Ovary (tissue), 9 donors: ENCODE measurements around the gene ABCA4. TPM values are rescaled to one million over a fixed set of nuclear protein-coding genes. Genes with fewer than 3 reads are reported as not detected.

Experiments used
- DNase-seq, 5 donors: peaks; one replicate each; pipeline ENCODE4 v3.0.0-alpha.2; 2019 to 2020
- H3K27ac ChIP-seq, 2 donors: fragments of 200-600 bp; one replicate each; pipeline versions ENCODE4 v1.5.1 to v1.8.0; 2019 to 2022
- H3K27me3 ChIP-seq: fragments of 200-600 bp; one replicate; pipeline ENCODE4 v1.8.0; 2022
- H3K36me3 ChIP-seq: fragments of 200-600 bp; sonication (generic); one replicate; pipeline ENCODE4 v1.5.1; 2019
- H3K4me1 ChIP-seq: one replicate; pipeline ENCODE4 v1.8.1; 2013; ENCODE audit warnings: mild to moderate bottlenecking, moderate library complexity; ENCODE audit not compliant: insufficient read depth
- H3K4me3 ChIP-seq: fragments of 200-600 bp; sonication (generic); one replicate; pipeline ENCODE4 v1.5.1; 2017
- H3K9me3 ChIP-seq, 2 donors: fragments of 200-600 bp in 1 of 2; sonication (generic) in 1 of 2; one replicate each; pipeline versions ENCODE4 v1.5.1 to v1.8.1; 2013 to 2019; ENCODE audit warnings: mild to moderate bottlenecking in 1 of 2, moderate library complexity in 1 of 2
- EP300 ChIP-seq: sonication (generic); formaldehyde crosslinking; IDR thresholded peaks from one replicate; pipeline ENCODE4 v1.6.1; 2017; ENCODE audit warnings: antibody characterized with exemption
- POLR2A ChIP-seq: fragments of 450-650 bp; IDR thresholded peaks from one replicate; pipeline ENCODE4 v1.6.1; 2017; ENCODE audit warnings: antibody characterized with exemption, mild to moderate bottlenecking, moderate library complexity
- WGBS, 3 donors: extraction: QIAGEN DNeasy Blood & Tissue Kit in 1 of 3; methylation state at CpG; one replicate each; pipeline versions ENCODE4 v1.1.5 to v1.1.7; 2013 to 2017; 5-methylcytosine and 5-hydroxymethylcytosine counted together
- intact Hi-C, 4 donors: fragments of 100-400 bp; cut with DNase I; formaldehyde crosslinking; loops; one replicate each; pipeline versions ENCODE4 v1.11.0 to v1.15.1; 2022 to 2023
- polyA plus RNA-seq, 2 donors: library from polyadenylated mRNA; stranded (reverse); fragments of 200-250 nt in 1 of 2; fragments of 350-450 nt in 1 of 2; fragmentation: Illumina TruSeq in 1 of 2; extraction: RNeasy Lipid Tissue Mini Kit (QIAGEN cat#74804) in 1 of 2; gene quantifications; one replicate each; pipeline ENCODE4 v1.2.3, GENCODE V29; 2013 to 2014
- total RNA-seq, 7 donors: library from RNA; depleted of rRNA in 2 of 7; stranded (reverse); fragments of >200 nt in 2 of 7; fragmentation: NEBNext Ultra II Directional in 3 of 7; extraction: Animal tissue kit (Norgen Biotek cat#: 25700) in 3 of 7; gene quantifications; one replicate each; pipeline versions ENCODE4 v1.1.0 to v1.2.4, GENCODE V29; 2016 to 2023
- TF ChIP-seq, protein P1 (sequence below), 3 donors: fragments of 450-650 bp in 2 of 3; fragments of 200-600 bp in 1 of 3; IDR thresholded peaks; one replicate each; pipeline versions ENCODE4 v1.5.1 to v1.8.0; 2016 to 2022; ENCODE audit warnings: antibody characterized with exemption in 3 of 3, mild to moderate bottlenecking in 1 of 3
- donor health status: DM: no; HTN: no; CAD: no; lungs with moderate emphysema.
- donor health status: DM: no; HTN: no; CAD: no.
- donor health status: Bipolar disorder and iron deficiency.
- donor health status: DM: yes; HTN: yes; CAD: no.
- donor health status: DM: no; HTN: no; CAD: no.
- donor health status: DM: yes; HTN: yes; CAD: no.

The ABCA4 gene
- total and polyA plus RNA-seq, 9 donors = 0.12 to 3.1 (median 0.35) TPM

- no peak for DNase-seq
- H3K27me3 ChIP-seq = no peaks in the 10 kb centered on the region
- no peak overlapping the region for H3K4me3 ChIP-seq
- H3K9me3 ChIP-seq = no peaks in the 10 kb centered on the region
- no peaks in the 10 kb centered on the region for H3K36me3 ChIP-seq
- H3K27ac ChIP-seq = no peak overlapping the region
- H3K4me1 ChIP-seq = peaks cover 6% of the 10 kb centered on the region
- intact Hi-C loops = no loop called here
- WGBS, 3 donors = 89 to 93% (median 89%) methylated on average over 5 of the region's 5 CpGs
- TF ChIP-seq POLR2A (no peak), EP300 (no peak)
- TF ChIP-seq, protein P1, sequence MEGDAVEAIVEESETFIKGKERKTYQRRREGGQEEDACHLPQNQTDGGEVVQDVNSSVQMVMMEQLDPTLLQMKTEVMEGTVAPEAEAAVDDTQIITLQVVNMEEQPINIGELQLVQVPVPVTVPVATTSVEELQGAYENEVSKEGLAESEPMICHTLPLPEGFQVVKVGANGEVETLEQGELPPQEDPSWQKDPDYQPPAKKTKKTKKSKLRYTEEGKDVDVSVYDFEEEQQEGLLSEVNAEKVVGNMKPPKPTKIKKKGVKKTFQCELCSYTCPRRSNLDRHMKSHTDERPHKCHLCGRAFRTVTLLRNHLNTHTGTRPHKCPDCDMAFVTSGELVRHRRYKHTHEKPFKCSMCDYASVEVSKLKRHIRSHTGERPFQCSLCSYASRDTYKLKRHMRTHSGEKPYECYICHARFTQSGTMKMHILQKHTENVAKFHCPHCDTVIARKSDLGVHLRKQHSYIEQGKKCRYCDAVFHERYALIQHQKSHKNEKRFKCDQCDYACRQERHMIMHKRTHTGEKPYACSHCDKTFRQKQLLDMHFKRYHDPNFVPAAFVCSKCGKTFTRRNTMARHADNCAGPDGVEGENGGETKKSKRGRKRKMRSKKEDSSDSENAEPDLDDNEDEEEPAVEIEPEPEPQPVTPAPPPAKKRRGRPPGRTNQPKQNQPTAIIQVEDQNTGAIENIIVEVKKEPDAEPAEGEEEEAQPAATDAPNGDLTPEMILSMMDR (IDR thresholded peaks at IDR 0.05) = no peak
Observed at GRCh38 chr1:93990010-93990409, 130.9 kb downstream of the ABCA4 start.

- no peaks in the 10 kb centered on the region for H3K9me3 ChIP-seq
- H3K27ac ChIP-seq = no peak overlapping the region
- H3K27me3 ChIP-seq = no peaks in the 10 kb centered on the region
- WGBS, 3 donors = 37 to 59% (median 40%) methylated on average over 5 of the region's 5 CpGs
- no peak overlapping the region for H3K4me3 ChIP-seq
- H3K36me3 ChIP-seq = no peaks in the 10 kb centered on the region
- intact Hi-C loops = no loop called here
- TF ChIP-seq EP300 = no peak
- TF ChIP-seq, protein P1 (IDR thresholded peaks at IDR 0.05) = no peak
- no peak for TF ChIP-seq POLR2A
- DNase-seq = no peak
- H3K4me1 ChIP-seq = peaks cover 6% of the 10 kb centered on the region
Observed at GRCh38 chr1:93989601-93990000, 131.3 kb downstream of the ABCA4 start.

DNA sequence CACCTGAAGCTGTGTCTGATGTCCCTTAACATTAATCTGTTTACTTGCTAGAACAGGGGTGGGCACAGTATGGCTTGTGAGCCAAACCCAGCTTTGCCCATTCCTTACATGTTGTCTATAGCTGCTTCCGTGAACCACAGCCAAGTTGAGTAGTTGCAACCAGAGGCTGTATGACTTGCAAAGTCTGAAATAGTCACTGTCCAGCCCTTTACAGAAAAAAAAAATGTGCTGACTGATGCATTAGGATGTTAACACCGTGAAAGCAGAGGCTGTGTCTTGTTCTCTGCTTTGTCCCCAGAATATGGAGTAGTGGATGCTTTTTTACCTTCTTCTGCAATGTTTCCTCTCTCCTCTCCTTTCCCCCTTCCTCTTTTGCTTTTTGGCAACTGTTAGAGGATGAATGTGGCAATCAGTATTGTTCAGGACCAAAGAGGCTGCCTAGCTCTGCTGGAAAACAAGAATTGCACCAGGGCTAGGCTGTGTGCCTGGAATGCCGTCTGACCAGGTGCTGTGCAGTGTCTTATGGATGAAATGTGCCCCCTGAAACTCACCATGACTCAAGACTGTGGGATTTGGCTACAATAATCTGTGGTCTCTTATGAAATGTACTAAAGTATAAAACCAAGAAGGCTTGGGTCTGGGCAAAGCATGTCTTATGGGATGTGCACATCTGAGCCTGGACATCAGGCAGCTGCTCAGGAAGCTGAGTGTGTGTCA lies 132.2 kb downstream of the ABCA4 start:
- 46 to 53% (median 51%) methylated on average over 3 of the region's 3 CpGs for WGBS, 3 donors
- no peak overlapping the region for H3K4me3 ChIP-seq
- no peak for DNase-seq
- peaks cover 6% of the 10 kb centered on the region for H3K4me1 ChIP-seq
- H3K27ac ChIP-seq = no peak overlapping the region
- intact Hi-C loops = no loop called here
- H3K9me3 ChIP-seq = no peaks in the 10 kb centered on the region
- TF ChIP-seq POLR2A (no peak), EP300 (no peak)
- TF ChIP-seq, protein P1 (IDR thresholded peaks at IDR 0.05) = no peak
- H3K27me3 ChIP-seq = no peaks in the 10 kb centered on the region
- H3K36me3 ChIP-seq = no peaks in the 10 kb centered on the region

- Histone ChIP-seq H3K4me3 (no peak overlapping the region), H3K27ac (no peak overlapping the region), H3K4me1 (peaks cover 7% of the 10 kb centered on the region), H3K27me3 (no peaks in the 10 kb centered on the region), H3K9me3 (no peaks in the 10 kb centered on the region), H3K36me3 (no peaks in the 10 kb centered on the region)
- TF ChIP-seq, protein P1 (IDR thresholded peaks at IDR 0.05) = no peak
- TF ChIP-seq POLR2A (no peak), EP300 (no peak)
- WGBS, 3 donors = 96 to 100% (median 97%) methylated on average over 1 of the region's 1 CpG
- DNase-seq = no peak
- intact Hi-C loops = no loop called here
Observed at GRCh38 chr1:93981274-93981667, 139.7 kb downstream of the ABCA4 start.
